A549 (cell line): Measurements from ENCODE around the gene PALLD. TPM values are rescaled to one million over a fixed set of nuclear protein-coding genes. Genes with fewer than 3 reads are reported as not detected.

Experiments used
- ATAC-seq, 2 experiments: fragments of 200-7000 bp in 1 of 2; fragments of >200 bp in 1 of 2; cut with Nextera tagmentation in 1 of 2; cut with Tn5 transposase in 1 of 2; 3 replicates each; pipeline versions ENCODE4 v1.8.0 to v1.9.1; 2018 to 2020; ENCODE audit warnings: mild to moderate bottlenecking in 1 of 2, moderate library complexity in 1 of 2
- CTCF ChIA-PET: fragments of 300-600 bp; sonication (Branson Sonifier 250); formaldehyde crosslinking; extraction: SDS; loops from one replicate; lab custom pipeline; 2021; ENCODE audit warnings: antibody characterized with exemption, inconsistent platforms; lab: Yijun Ruan, JAX
- POLR2A ChIA-PET: fragments of 350-600 bp; formaldehyde crosslinking; extraction: SDS; loops from one replicate; lab custom pipeline; 2021; ENCODE audit warnings: antibody characterized with exemption, inconsistent platforms; lab: Yijun Ruan, JAX
- DNase-seq, 2 experiments: peaks; one replicate each; pipeline versions ENCODE4 v3.0.0 to v3.0.0-alpha.2; 2011 to 2016; ENCODE audit warnings: low read depth in 1 of 2, low spot score in 1 of 2
- FAIRE-seq: peaks from 2 replicates; lab custom pipeline; 2011; peaks lifted over from hg19 to GRCh38; lab: Jason Lieb, UNC
- H3K27ac ChIP-seq, 2 experiments: fragments of >200 bp; sonication (Bioruptor Twin); formaldehyde crosslinking; 3 replicates each; pipeline ENCODE4 v1.5.1; 2016 to 2017
- H3K4me1 ChIP-seq: fragments of >200 bp; sonication (Bioruptor Twin); formaldehyde crosslinking; 3 replicates; pipeline ENCODE4 v1.6.1; 2016
- H3K4me2 ChIP-seq: fragments of >200 bp; sonication (Bioruptor Twin); formaldehyde crosslinking; 3 replicates; pipeline ENCODE4 v1.6.1; 2016
- H3K4me3 ChIP-seq: fragments of >200 bp; sonication (Bioruptor Twin); formaldehyde crosslinking; 3 replicates; pipeline ENCODE4 v1.5.1; 2016
- H3K9me3 ChIP-seq: fragments of >200 bp; sonication (Bioruptor Twin); formaldehyde crosslinking; 3 replicates; pipeline ENCODE4 v1.6.1; 2016
- BHLHE40 ChIP-seq: IDR thresholded peaks from 2 replicates; pipeline ENCODE4 v1.6.1; 2012; ENCODE audit warnings: low read depth, low read length, inconsistent platforms
- CBX2 ChIP-seq: fragments of 200-600 bp; sonication (generic); IDR thresholded peaks from 2 replicates; pipeline ENCODE4 v1.6.1; 2016; ENCODE audit warnings: low read depth, mild to moderate bottlenecking, borderline replicate concordance
- CBX8 ChIP-seq: fragments of 200-600 bp; sonication (generic); IDR thresholded peaks from 2 replicates; pipeline ENCODE4 v1.6.1; 2016
- CEBPB ChIP-seq, 2 experiments: fragments of >200 bp in 1 of 2; sonication (Bioruptor Twin) in 1 of 2; formaldehyde crosslinking in 1 of 2; IDR thresholded peaks; 2 replicates each; pipeline ENCODE4 v1.6.1; 2012 to 2016
- CHD4 ChIP-seq: fragments of 200-600 bp; sonication (generic); IDR thresholded peaks from 2 replicates; pipeline ENCODE4 v1.6.1; 2016; ENCODE audit warnings: antibody characterized with exemption, mild to moderate bottlenecking, borderline replicate concordance
- EP300 ChIP-seq, 2 experiments: fragments of >200 bp; sonication (Bioruptor Twin); formaldehyde crosslinking; IDR thresholded peaks; 2 replicates in 1 of 2; 3 replicates in 1 of 2; pipeline ENCODE4 v1.6.1; 2016 to 2017
- FOSL2 ChIP-seq, 2 experiments: fragments of 450-650 bp in 1 of 2; fragments of >200 bp in 1 of 2; sonication (Bioruptor Twin) in 1 of 2; formaldehyde crosslinking; IDR thresholded peaks; 2 replicates each; pipeline versions ENCODE4 v1.5.0 to v1.6.1; 2016 to 2020; ENCODE audit warnings: mild to moderate bottlenecking in 1 of 2, moderate library complexity in 1 of 2
- FOXS1 ChIP-seq: fragments of 250-450 bp; sonication (Bioruptor Pico); IDR thresholded peaks from 2 replicates; pipeline ENCODE4 v1.5.0; 2020; ENCODE audit warnings: mild to moderate bottlenecking, moderate library complexity
- GATA3 ChIP-seq: IDR thresholded peaks from 2 replicates; pipeline ENCODE4 v1.6.1; 2012; ENCODE audit warnings: borderline replicate concordance
- HOXA7 ChIP-seq: fragments of 250-450 bp; sonication (Bioruptor Pico); IDR thresholded peaks from 2 replicates; pipeline ENCODE4 v1.5.0; 2020; ENCODE audit warnings: mild to moderate bottlenecking, moderate library complexity
- HOXB5 ChIP-seq: fragments of 250-450 bp; sonication (Bioruptor Pico); IDR thresholded peaks from 2 replicates; pipeline ENCODE4 v1.5.0; 2020; ENCODE audit warnings: mild to moderate bottlenecking, moderate library complexity
- JUN ChIP-seq, 2 experiments: fragments of >200 bp; sonication (Bioruptor Twin); formaldehyde crosslinking; IDR thresholded peaks; 2 replicates in 1 of 2; 3 replicates in 1 of 2; pipeline ENCODE4 v1.6.1; 2016 to 2017
- JUNB ChIP-seq: fragments of >200 bp; sonication (Bioruptor Twin); formaldehyde crosslinking; IDR thresholded peaks from 2 replicates; pipeline ENCODE4 v1.6.1; 2016
- KDM5A ChIP-seq: fragments of 200-600 bp; sonication (generic); IDR thresholded peaks from 2 replicates; pipeline ENCODE4 v1.6.1; 2016; ENCODE audit warnings: antibody characterized with exemption, mild to moderate bottlenecking
- MAFK ChIP-seq: fragments of 450-650 bp; IDR thresholded peaks from 2 replicates; pipeline ENCODE4 v1.6.1; 2014; ENCODE audit not compliant: partially characterized antibody
- MYC ChIP-seq: IDR thresholded peaks from 2 replicates; pipeline ENCODE4 v1.6.1; 2012; ENCODE audit warnings: mild to moderate bottlenecking, inconsistent platforms, low read length, improper control_type of control experiment, borderline replicate concordance
- NPAS2 ChIP-seq: fragments of 250-450 bp; sonication (Bioruptor Pico); IDR thresholded peaks from 2 replicates; pipeline ENCODE4 v1.8.0; 2022; ENCODE audit warnings: mild to moderate bottlenecking, moderate library complexity, borderline replicate concordance
- NR3C1 ChIP-seq: fragments of >200 bp; sonication (Bioruptor Twin); formaldehyde crosslinking; IDR thresholded peaks from 3 replicates; pipeline ENCODE4 v1.6.1; 2017
- POLR2A ChIP-seq: IDR thresholded peaks from 2 replicates; pipeline ENCODE4 v1.6.1; 2012; ENCODE audit warnings: mild to moderate bottlenecking, low read length
- RAD21 ChIP-seq, 2 experiments: fragments of >200 bp in 1 of 2; sonication (Bioruptor Twin) in 1 of 2; formaldehyde crosslinking in 1 of 2; IDR thresholded peaks in 1 of 2; conservative IDR thresholded peaks in 1 of 2; 2 replicates in 1 of 2; 3 replicates in 1 of 2; pipeline ENCODE4 v1.6.1; 2012 to 2018; ENCODE audit warnings: inconsistent platforms in 1 of 2
- RFX5 ChIP-seq: fragments of 450-650 bp; IDR thresholded peaks from 2 replicates; pipeline ENCODE4 v1.7.1; 2014; ENCODE audit warnings: antibody characterized with exemption, mild to moderate bottlenecking, moderate library complexity
- TFCP2L1 ChIP-seq: fragments of 250-450 bp; sonication (Bioruptor Pico); IDR thresholded peaks from 2 replicates; pipeline ENCODE4 v1.5.0; 2021; ENCODE audit warnings: mild to moderate bottlenecking
- ZC3H11A ChIP-seq: fragments of 450-650 bp; IDR thresholded peaks from 2 replicates; pipeline ENCODE4 v1.6.1; 2014; ENCODE audit warnings: antibody characterized with exemption, mild to moderate bottlenecking
- ZFP36 ChIP-seq: fragments of 450-650 bp; IDR thresholded peaks from 2 replicates; pipeline ENCODE4 v1.6.1; 2014; ENCODE audit warnings: borderline replicate concordance; ENCODE audit not compliant: partially characterized antibody
- ZSCAN20 ChIP-seq: fragments of 250-450 bp; sonication (Bioruptor Pico); IDR thresholded peaks from 2 replicates; pipeline ENCODE4 v1.8.0; 2022; ENCODE audit warnings: mild to moderate bottlenecking, moderate library complexity
- WGBS: methylation state at CpG from one replicate; pipeline ENCODE4 v1.1.6; 2017; ENCODE audit errors: missing lambda C conversion rate; 5-methylcytosine and 5-hydroxymethylcytosine counted together
- polyA plus RNA-seq, 4 experiments: library from polyadenylated mRNA; depleted of rRNA in 3 of 4; stranded (reverse); fragments of >200 nt; fragmentation: RNase III in 1 of 4; extraction: RNeasy Plus Mini Kit Qiagen cat#74134 plus additional on column Dnase treatment in 1 of 4; gene quantifications; 2 replicates in 3 of 4; 3 replicates in 1 of 4; pipeline ENCODE4 v1.2.3, GENCODE V29; 2011 to 2017
- TF ChIP-seq, protein P1 (sequence below): fragments of >200 bp; sonication (Bioruptor Twin); formaldehyde crosslinking; IDR thresholded peaks from 2 replicates; pipeline ENCODE4 v1.6.1; 2016
- TF ChIP-seq, protein P2 (sequence below): fragments of 250-450 bp; sonication (Bioruptor Pico); IDR thresholded peaks from 2 replicates; pipeline ENCODE4 v1.5.0; 2020; ENCODE audit warnings: low read depth, mild to moderate bottlenecking, moderate library complexity
- TF ChIP-seq, protein P3 (sequence below): IDR thresholded peaks from 2 replicates; pipeline ENCODE4 v1.6.1; 2012
- TF ChIP-seq, protein P4 (sequence below): IDR thresholded peaks from 2 replicates; pipeline ENCODE4 v1.6.1; 2012; ENCODE audit warnings: low read depth, borderline replicate concordance
- TF ChIP-seq, protein P5 (sequence below): fragments of 200-600 bp; sonication (generic); IDR thresholded peaks from 2 replicates; pipeline ENCODE4 v1.6.1; 2016; ENCODE audit warnings: antibody characterized with exemption, mild to moderate bottlenecking, moderate library complexity

Gene PALLD
- polyA plus RNA-seq, 2 of the 4 experiments (the other 2 are of a cell fraction): 88.8 to 113 TPM

DNA sequence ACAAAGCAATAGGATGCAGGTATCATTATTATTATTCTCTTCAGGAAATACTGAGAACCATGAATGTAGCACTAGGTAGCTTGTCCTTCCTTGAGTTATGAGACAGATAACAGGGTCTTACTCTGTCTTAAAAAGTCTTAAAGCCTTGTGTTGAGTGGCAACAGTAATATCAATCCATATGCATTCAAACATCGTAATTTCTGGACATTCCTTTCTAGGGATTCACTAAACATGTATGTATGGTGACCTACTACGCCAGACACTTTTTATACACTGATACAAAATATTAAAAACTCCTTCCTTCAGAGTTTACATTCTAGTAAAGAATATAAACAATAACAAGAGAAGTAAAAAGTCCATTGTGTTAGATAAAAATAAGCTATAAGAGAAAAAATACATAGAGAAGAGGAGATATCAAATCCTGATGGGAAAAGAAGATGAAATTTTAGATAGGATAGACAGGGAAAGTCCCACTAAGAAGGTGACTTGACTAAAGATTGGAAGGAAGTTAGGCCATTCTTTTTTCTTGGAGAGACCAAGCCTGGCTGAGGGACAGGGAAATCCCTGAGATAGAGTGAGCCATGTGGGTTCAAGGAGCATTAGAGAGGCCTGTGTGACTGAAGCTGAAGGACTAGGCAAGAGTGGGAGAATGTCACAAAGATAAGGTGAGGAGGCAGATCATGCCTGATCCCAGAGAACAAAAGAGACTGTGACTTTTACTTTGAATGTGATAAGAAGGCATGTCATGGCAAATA lies 11.5 kb upstream of the PALLD start:
- POLR2A ChIA-PET: no interaction called here
- ATAC-seq: no peak
- no peaks in the 10 kb centered on the region for H3K9me3 ChIP-seq
- CTCF ChIA-PET: no interaction called here
- H3K4me2 ChIP-seq: no peak overlapping the region
- H3K4me3 ChIP-seq: no peak overlapping the region
- H3K4me1 ChIP-seq: peaks cover 36% of the 10 kb centered on the region
- no peak for TF ChIP-seq ZSCAN20
- TF ChIP-seq RAD21 (conservative IDR thresholded peaks at IDR 0.05 in 1 of 2, IDR thresholded peaks at IDR 0.05 in 1 of 2): no peak
- TF ChIP-seq MYC: no peak
- no peak for TF ChIP-seq CEBPB (IDR thresholded peaks at IDR 0.05)
- TF ChIP-seq, all 56 proteins: peak for 0
- no peak for DNase-seq
- no peak for FAIRE-seq
- peak overlapping the region; percentile 92 to 97 for H3K27ac ChIP-seq
- 91% methylated on average over 2 of the region's 2 CpGs for WGBS

DNA sequence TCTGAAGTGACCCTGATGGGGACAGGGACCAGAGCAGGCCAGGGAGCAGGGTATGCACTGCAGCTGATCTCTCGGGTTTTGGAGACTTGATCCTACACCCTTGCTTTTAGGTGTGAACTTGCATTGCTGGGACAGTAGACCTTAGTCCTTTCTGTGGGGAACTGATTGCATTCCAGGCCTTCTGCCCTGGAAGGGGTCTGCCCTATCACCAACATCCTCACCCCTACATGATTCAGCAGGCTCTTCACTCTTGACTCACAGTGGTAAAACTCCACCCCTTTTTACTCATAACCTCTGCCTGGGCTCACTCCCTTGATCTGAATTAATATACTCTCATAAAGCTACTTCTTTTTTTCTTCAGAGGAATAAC lies 10.0 kb upstream of the PALLD start:
- WGBS: 0% methylated on average over 1 of the region's 1 CpG
- peak; percentile 32 for FAIRE-seq
- peak overlapping the region; percentile 47; the same call in 2 of the 3 replicates for H3K4me3 ChIP-seq
- POLR2A ChIA-PET: interaction anchor here (0.6 to 1.6 kb wide), 7 partner anchors 8 to 53 kb away, joined by 3 to 8 read pairs (median 3); no protein-coding TSS in a partner anchor
- TF ChIP-seq ZC3H11A: no peak
- no peak for TF ChIP-seq KDM5A
- no peak for TF ChIP-seq BHLHE40
- no peak for TF ChIP-seq FOSL2 (IDR thresholded peaks at IDR 0.05)
- no peak for TF ChIP-seq FOSL2 (CRISPR knock-in tag; IDR thresholded peaks at IDR 0.05)
- TF ChIP-seq CBX2: no peak
- TF ChIP-seq HOXA7: 0 out of 2 replicates have a peak, but pooled peaks have one; percentile 40
- TF ChIP-seq TFCP2L1 (CRISPR knock-in tag): 0 out of 2 replicates have a peak, but pooled peaks have one; percentile 20
- TF ChIP-seq, protein P1, sequence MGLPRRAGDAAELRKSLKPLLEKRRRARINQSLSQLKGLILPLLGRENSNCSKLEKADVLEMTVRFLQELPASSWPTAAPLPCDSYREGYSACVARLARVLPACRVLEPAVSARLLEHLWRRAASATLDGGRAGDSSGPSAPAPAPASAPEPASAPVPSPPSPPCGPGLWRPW: no peak
- no peak for TF ChIP-seq JUNB
- TF ChIP-seq, protein P2, sequence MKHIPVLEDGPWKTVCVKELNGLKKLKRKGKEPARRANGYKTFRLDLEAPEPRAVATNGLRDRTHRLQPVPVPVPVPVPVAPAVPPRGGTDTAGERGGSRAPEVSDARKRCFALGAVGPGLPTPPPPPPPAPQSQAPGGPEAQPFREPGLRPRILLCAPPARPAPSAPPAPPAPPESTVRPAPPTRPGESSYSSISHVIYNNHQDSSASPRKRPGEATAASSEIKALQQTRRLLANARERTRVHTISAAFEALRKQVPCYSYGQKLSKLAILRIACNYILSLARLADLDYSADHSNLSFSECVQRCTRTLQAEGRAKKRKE (CRISPR knock-in tag): no peak
- TF ChIP-seq, protein P3, sequence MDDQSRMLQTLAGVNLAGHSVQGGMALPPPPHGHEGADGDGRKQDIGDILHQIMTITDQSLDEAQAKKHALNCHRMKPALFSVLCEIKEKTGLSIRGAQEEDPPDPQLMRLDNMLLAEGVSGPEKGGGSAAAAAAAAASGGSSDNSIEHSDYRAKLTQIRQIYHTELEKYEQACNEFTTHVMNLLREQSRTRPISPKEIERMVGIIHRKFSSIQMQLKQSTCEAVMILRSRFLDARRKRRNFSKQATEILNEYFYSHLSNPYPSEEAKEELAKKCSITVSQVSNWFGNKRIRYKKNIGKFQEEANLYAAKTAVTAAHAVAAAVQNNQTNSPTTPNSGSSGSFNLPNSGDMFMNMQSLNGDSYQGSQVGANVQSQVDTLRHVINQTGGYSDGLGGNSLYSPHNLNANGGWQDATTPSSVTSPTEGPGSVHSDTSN: no peak
- TF ChIP-seq JUN (IDR thresholded peaks at IDR 0.05): no peak
- no peak for TF ChIP-seq POLR2A
- no peak for TF ChIP-seq GATA3
- peak; percentile 72; the same call in 1 of the 2 replicates for TF ChIP-seq HOXB5 (CRISPR knock-in tag)
- TF ChIP-seq CEBPB (IDR thresholded peaks at IDR 0.05): no peak
- TF ChIP-seq CBX8: no peak
- no peak for TF ChIP-seq CHD4
- TF ChIP-seq, protein P4, sequence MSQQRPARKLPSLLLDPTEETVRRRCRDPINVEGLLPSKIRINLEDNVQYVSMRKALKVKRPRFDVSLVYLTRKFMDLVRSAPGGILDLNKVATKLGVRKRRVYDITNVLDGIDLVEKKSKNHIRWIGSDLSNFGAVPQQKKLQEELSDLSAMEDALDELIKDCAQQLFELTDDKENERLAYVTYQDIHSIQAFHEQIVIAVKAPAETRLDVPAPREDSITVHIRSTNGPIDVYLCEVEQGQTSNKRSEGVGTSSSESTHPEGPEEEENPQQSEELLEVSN: no peak
- no peak for TF ChIP-seq ZFP36
- TF ChIP-seq FOXS1 (CRISPR knock-in tag): no peak
- no peak for TF ChIP-seq EP300 (IDR thresholded peaks at IDR 0.05)
- TF ChIP-seq NR3C1: no peak
- TF ChIP-seq, protein P5, sequence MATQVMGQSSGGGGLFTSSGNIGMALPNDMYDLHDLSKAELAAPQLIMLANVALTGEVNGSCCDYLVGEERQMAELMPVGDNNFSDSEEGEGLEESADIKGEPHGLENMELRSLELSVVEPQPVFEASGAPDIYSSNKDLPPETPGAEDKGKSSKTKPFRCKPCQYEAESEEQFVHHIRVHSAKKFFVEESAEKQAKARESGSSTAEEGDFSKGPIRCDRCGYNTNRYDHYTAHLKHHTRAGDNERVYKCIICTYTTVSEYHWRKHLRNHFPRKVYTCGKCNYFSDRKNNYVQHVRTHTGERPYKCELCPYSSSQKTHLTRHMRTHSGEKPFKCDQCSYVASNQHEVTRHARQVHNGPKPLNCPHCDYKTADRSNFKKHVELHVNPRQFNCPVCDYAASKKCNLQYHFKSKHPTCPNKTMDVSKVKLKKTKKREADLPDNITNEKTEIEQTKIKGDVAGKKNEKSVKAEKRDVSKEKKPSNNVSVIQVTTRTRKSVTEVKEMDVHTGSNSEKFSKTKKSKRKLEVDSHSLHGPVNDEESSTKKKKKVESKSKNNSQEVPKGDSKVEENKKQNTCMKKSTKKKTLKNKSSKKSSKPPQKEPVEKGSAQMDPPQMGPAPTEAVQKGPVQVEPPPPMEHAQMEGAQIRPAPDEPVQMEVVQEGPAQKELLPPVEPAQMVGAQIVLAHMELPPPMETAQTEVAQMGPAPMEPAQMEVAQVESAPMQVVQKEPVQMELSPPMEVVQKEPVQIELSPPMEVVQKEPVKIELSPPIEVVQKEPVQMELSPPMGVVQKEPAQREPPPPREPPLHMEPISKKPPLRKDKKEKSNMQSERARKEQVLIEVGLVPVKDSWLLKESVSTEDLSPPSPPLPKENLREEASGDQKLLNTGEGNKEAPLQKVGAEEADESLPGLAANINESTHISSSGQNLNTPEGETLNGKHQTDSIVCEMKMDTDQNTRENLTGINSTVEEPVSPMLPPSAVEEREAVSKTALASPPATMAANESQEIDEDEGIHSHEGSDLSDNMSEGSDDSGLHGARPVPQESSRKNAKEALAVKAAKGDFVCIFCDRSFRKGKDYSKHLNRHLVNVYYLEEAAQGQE: no peak
- no peak for TF ChIP-seq NPAS2 (CRISPR knock-in tag)
- TF ChIP-seq MAFK: peak; percentile 59
- no peak for TF ChIP-seq RFX5
- TF ChIP-seq, all 56 proteins: peak for 4
- Histone ChIP-seq H3K4me1 (peaks cover 37% of the 10 kb centered on the region), H3K27ac (peak overlapping the region; percentile 92 to 98), H3K9me3 (no peaks in the 10 kb centered on the region), H3K4me2 (peak overlapping the region; percentile 98)
- DNase-seq (peak in 1 of 2 experiments; percentile 47), ATAC-seq (peak; percentile 86 to 87)
- CTCF ChIA-PET: interaction anchor here (0.5 kb wide), 1 partner anchor 401 kb away, joined by 3 read pairs; no protein-coding TSS in a partner anchor
